K562 (cell line): ENCODE data around the gene ZMYM4. TPM values are rescaled to one million over a fixed set of nuclear protein-coding genes. Genes with fewer than 3 reads are reported as not detected.

Experiments used
- ATAC-seq: fragments of 200-7000 bp; cut with Tn5 transposase; 3 replicates; pipeline ENCODE4 v1.9.1; 2020; ENCODE audit warnings: moderate library complexity
- BruUV-seq: library from RNA; stranded (reverse); fragments of 400-500 nt; replicated peaks from 2 replicates; lab custom pipeline; 2021; lab: Mats Ljungman, UMichigan
- CTCF ChIA-PET: fragments of 300-600 bp; formaldehyde crosslinking; extraction: SDS; loops from one replicate; lab custom pipeline; 2021; ENCODE audit warnings: low intra/inter-chr PET ratio; lab: Yijun Ruan, JAX
- POLR2A ChIA-PET: fragments of 300-600, 350-650 bp; sonication (Branson Sonifier 250); formaldehyde crosslinking; extraction: SDS; loops from one replicate; lab custom pipeline; 2021; ENCODE audit warnings: antibody characterized with exemption, inconsistent platforms; lab: Yijun Ruan, JAX
- DNase-seq, 4 experiments: peaks; one replicate each; pipeline versions ENCODE4 v3.0.0 to v3.0.0-alpha.2; 2011 to 2018; ENCODE audit warnings: low spot score in 3 of 4, mixed read lengths in 3 of 4; ENCODE audit errors: extremely low read depth in 1 of 4
- FAIRE-seq: peaks from 2 replicates; lab custom pipeline; 2011; peaks lifted over from hg19 to GRCh38; lab: Jason Lieb, UNC
- H2AFZ ChIP-seq: 2 replicates; pipeline ENCODE4 v1.6.0; 2011; ENCODE audit warnings: low read depth, low read length, control low read depth, inconsistent platforms
- H3K27ac ChIP-seq: fragments of 200-600 bp; 3 replicates; pipeline ENCODE4 v1.8.0; 2011; ENCODE audit warnings: low read depth, mild to moderate bottlenecking, control low read depth, inconsistent platforms, low read length, moderate library complexity, mixed read lengths; ENCODE audit errors: extremely low read depth
- H3K27me3 ChIP-seq, 2 experiments: fragments of 300-600 bp in 1 of 2; 2 replicates in 1 of 2; 3 replicates in 1 of 2; pipeline versions ENCODE4 v1.6.0 to v1.8.0; 2011; ENCODE audit warnings: inconsistent platforms in 2 of 2, low read length in 2 of 2, mild to moderate bottlenecking in 1 of 2, mixed read lengths in 1 of 2, moderate library complexity in 1 of 2; ENCODE audit not compliant: control insufficient read depth in 2 of 2, insufficient read depth in 2 of 2
- H3K36me3 ChIP-seq: fragments of 300-600 bp; 3 replicates; pipeline ENCODE4 v1.8.0; 2011; ENCODE audit warnings: mild to moderate bottlenecking, low read length, inconsistent platforms; ENCODE audit not compliant: control insufficient read depth, insufficient read depth
- H3K4me1 ChIP-seq, 2 experiments: fragments of 200-600 bp in 1 of 2; replicated peaks in 1 of 2; 2 replicates in 1 of 2; 3 replicates in 1 of 2; pipeline versions ENCODE4 v1.5.1 to v1.8.0; 2011; ENCODE audit warnings: inconsistent platforms in 2 of 2, low read length in 2 of 2, mild to moderate bottlenecking in 1 of 2, mixed read lengths in 1 of 2, moderate library complexity in 1 of 2; ENCODE audit not compliant: control insufficient read depth in 2 of 2, insufficient read depth in 2 of 2
- H3K4me2 ChIP-seq: 2 replicates; pipeline ENCODE4 v1.6.1; 2011; ENCODE audit warnings: low read length, control low read depth, inconsistent platforms, mixed read lengths; ENCODE audit not compliant: insufficient read depth
- H3K4me3 ChIP-seq: fragments of 200-600 bp; sonication (generic), shearing (Covaris generic); 2 replicates; pipeline ENCODE4 v1.5.1; 2016; ENCODE audit warnings: control low read depth, inconsistent platforms
- H3K79me2 ChIP-seq: fragments of 200-600 bp; 3 replicates; pipeline ENCODE4 v1.8.0; 2011; ENCODE audit warnings: low read length, inconsistent platforms; ENCODE audit not compliant: control insufficient read depth, insufficient read depth
- H3K9ac ChIP-seq, 2 experiments: 2 replicates each; pipeline versions ENCODE4 v1.6.0 to v1.6.1; 2011; ENCODE audit warnings: low read depth in 2 of 2, low read length in 2 of 2, control low read depth in 1 of 2, inconsistent platforms in 1 of 2, mild to moderate bottlenecking in 1 of 2, mixed read lengths in 1 of 2; ENCODE audit not compliant: insufficient read depth in 1 of 2
- H3K9me1 ChIP-seq: one replicate; pipeline ENCODE4 v1.6.0; 2011; ENCODE audit warnings: inconsistent platforms, mild to moderate bottlenecking, low read length, moderate library complexity; ENCODE audit not compliant: control insufficient read depth, insufficient read depth
- H3K9me3 ChIP-seq: replicated peaks from 2 replicates; pipeline ENCODE4 v1.5.1; 2011; ENCODE audit warnings: low read depth, low read length, inconsistent platforms; ENCODE audit not compliant: control insufficient read depth, insufficient read depth
- H4K20me1 ChIP-seq: replicated peaks from 2 replicates; pipeline ENCODE4 v1.6.1; 2011; ENCODE audit warnings: low read length, inconsistent platforms, mixed read lengths; ENCODE audit not compliant: control insufficient read depth, insufficient read depth
- CCNT2 ChIP-seq: IDR thresholded peaks from 2 replicates; pipeline ENCODE4 v1.6.1; 2011; ENCODE audit warnings: borderline replicate concordance, low read depth, mild to moderate bottlenecking, moderate library complexity, mixed read lengths, low read length; ENCODE audit not compliant: insufficient read length; ENCODE audit errors: extremely low read depth
- CEBPB ChIP-seq: fragments of 450-650 bp; IDR thresholded peaks from 2 replicates; pipeline ENCODE4 v1.6.1; 2016; ENCODE audit warnings: missing genetic modification characterization, missing compliant biosample characterization
- COPS2 ChIP-seq: fragments of 450-650 bp; conservative IDR thresholded peaks from 2 replicates; pipeline ENCODE4 v1.6.1; 2016; ENCODE audit warnings: mild to moderate bottlenecking, moderate library complexity
- DMBX1 ChIP-seq: fragments of 250-450 bp; sonication (Bioruptor Pico); IDR thresholded peaks from 2 replicates; pipeline ENCODE4 v1.8.0; 2022; ENCODE audit warnings: inconsistent platforms, mild to moderate bottlenecking, moderate library complexity, borderline replicate concordance
- ETV5 ChIP-seq: sonication (generic); formaldehyde crosslinking; IDR thresholded peaks from 2 replicates; pipeline ENCODE4 v1.4.0; 2020; ENCODE audit warnings: low read depth, mild to moderate bottlenecking, missing genetic modification reagents
- FOSL1 ChIP-seq: fragments of 200-800 bp; sonication (Bioruptor generic); conservative IDR thresholded peaks from 2 replicates; pipeline ENCODE4 v1.6.1; 2016; ENCODE audit warnings: missing genetic modification characterization, missing compliant biosample characterization
- HMG20A ChIP-seq: fragments of 450-650 bp; formaldehyde crosslinking; conservative IDR thresholded peaks from 2 replicates; pipeline ENCODE4 v1.4.0; 2020; ENCODE audit warnings: mild to moderate bottlenecking, mixed read lengths
- MYBL2 ChIP-seq, 2 experiments: fragments of 450-650 bp in 1 of 2; sonication (generic) in 1 of 2; formaldehyde crosslinking in 1 of 2; IDR thresholded peaks; 2 replicates each; pipeline versions ENCODE4 v1.6.1 to v1.8.1; 2017 to 2022; ENCODE audit warnings: borderline replicate concordance in 1 of 2, inconsistent platforms in 1 of 2, low read depth in 1 of 2, mild to moderate bottlenecking in 1 of 2, missing genetic modification reagents in 1 of 2, moderate library complexity in 1 of 2
- PHB2 ChIP-seq: fragments of 450-650 bp; IDR thresholded peaks from 2 replicates; pipeline ENCODE4 v1.6.1; 2017; ENCODE audit warnings: low read depth
- POLR3A ChIP-seq: IDR thresholded peaks from 2 replicates; pipeline ENCODE4 v1.6.1; 2011; ENCODE audit warnings: borderline replicate concordance, mild to moderate bottlenecking, moderate library complexity; ENCODE audit not compliant: insufficient read length, insufficient read depth; ENCODE audit errors: extremely low read depth
- RBM39 ChIP-seq: fragments of 200-400 bp; formaldehyde crosslinking; optimal IDR thresholded peaks from 2 replicates; pipeline ENCODE3; 2018; ENCODE audit warnings: low read depth, low read length
- SAP30 ChIP-seq: fragments of 200-600 bp; sonication (generic); IDR thresholded peaks from 2 replicates; pipeline ENCODE4 v1.6.1; 2012; ENCODE audit warnings: borderline replicate concordance, low read depth, mild to moderate bottlenecking, moderate library complexity, low read length, control low read depth, inconsistent platforms; ENCODE audit not compliant: insufficient read depth, poor library complexity, severe bottlenecking
- STAT5B ChIP-seq: fragments of 250-450 bp; sonication (Bioruptor Pico); IDR thresholded peaks from 2 replicates; pipeline ENCODE4 v1.8.0; 2021; ENCODE audit warnings: mild to moderate bottlenecking, inconsistent platforms
- ZC3H11A ChIP-seq: IDR thresholded peaks from 2 replicates; pipeline ENCODE4 v1.6.1; 2012; ENCODE audit warnings: low read depth, low read length, improper control_type of control experiment
- ZNF274 ChIP-seq: IDR thresholded peaks from 2 replicates; pipeline ENCODE4 v1.6.1; 2011; ENCODE audit warnings: low read depth, mild to moderate bottlenecking, low read length, moderate library complexity, borderline replicate concordance
- ZNF384 ChIP-seq: IDR thresholded peaks from 2 replicates; pipeline ENCODE4 v1.6.1; 2012; ENCODE audit warnings: low read depth, low read length, improper control_type of control experiment
- ZNF764 ChIP-seq: fragments of 250-450 bp; sonication (Bioruptor Pico); IDR thresholded peaks from 2 replicates; pipeline ENCODE4 v1.4.0; 2020; ENCODE audit warnings: low read depth, mild to moderate bottlenecking, moderate library complexity
- WGBS: fragments of 100-300 bp; shearing (Covaris generic); methylation state at CpG from one replicate; pipeline ENCODE4 v1.1.6; 2016; ENCODE audit warnings: low coverage, mixed read lengths; ENCODE audit not compliant: insufficient coverage; ENCODE audit errors: missing lambda C conversion rate; 5-methylcytosine and 5-hydroxymethylcytosine counted together
- in situ Hi-C: fragments of 300-500 bp; cut with MboI; formaldehyde crosslinking; loops from 4 replicates; pipeline ENCODE4 v1.15.0; 2018; ENCODE audit warnings: inconsistent platforms, mixed read lengths
- intact Hi-C: fragments of 100-400 bp; cut with micrococcal nuclease; formaldehyde crosslinking; loops from 2 replicates; pipeline ENCODE4 v1.14.2; 2022
- polyA plus RNA-seq, 8 experiments: library from polyadenylated mRNA; depleted of rRNA in 4 of 8; stranded (reverse) in 5 of 8; unstranded in 3 of 8; fragments of >200 nt; fragmentation: Nextera tagmentation in 2 of 8; fragmentation: Illumina TruSeq in 1 of 8; extraction: Ambion mirVana in 2 of 8; extraction: Trizol in 1 of 8; gene quantifications; 2 replicates each; pipeline versions ENCODE4 v1.2.1 to v1.2.3, GENCODE V29; 2011 to 2014; ENCODE audit warnings: inconsistent platforms in 1 of 8, missing spikeins in 1 of 8
- total RNA-seq, 7 experiments: library from RNA; depleted of rRNA in 6 of 7; stranded (reverse); fragments of >200 nt in 6 of 7; fragmentation: Illumina TruSeq in 2 of 7; extraction: Trizol in 2 of 7; gene quantifications; 2 replicates each; pipeline versions ENCODE4 v1.2.1 to v1.2.3, GENCODE V29; 2011 to 2021; ENCODE audit warnings: low replicate concordance in 1 of 7
- TF ChIP-seq, protein P1 (sequence below): fragments of 450-650 bp; formaldehyde crosslinking; conservative IDR thresholded peaks from 2 replicates; pipeline ENCODE4 v1.4.0; 2022; ENCODE audit warnings: mild to moderate bottlenecking, missing genetic modification characterization

The ZMYM4 gene
- total and polyA plus RNA-seq, 9 of the 15 experiments (the other 6 are each of a cell fraction or from before 2014, with no cell fraction given) = 15.2 to 77.2 (median 63.3) TPM

GRCh38 chr1:35398739-35399138, 130.2 kb downstream of the ZMYM4 start:
- Histone ChIP-seq H3K9me3 (no peaks in the 10 kb centered on the region), H4K20me1 (no peaks in the 10 kb centered on the region), H3K9me1 (no peaks in the 10 kb centered on the region), H2AFZ (no peak overlapping the region), H3K36me3 (peaks cover 88% of the 10 kb centered on the region), H3K79me2 (no peaks in the 10 kb centered on the region), H3K27ac (no peak overlapping the region), H3K9ac (no peak overlapping the region), H3K4me3 (no peak overlapping the region), H3K4me1 (no peaks in the 10 kb centered on the region), H3K27me3 (no peaks in the 10 kb centered on the region), H3K4me2 (no peak overlapping the region)
- intact Hi-C loops (no loop called here), in situ Hi-C loops (no loop called here)
- BruUV-seq = no TSS peak
- WGBS = 98% methylated on average over 3 of the region's 3 CpGs
- FAIRE-seq = no peak
- ChIA-PET CTCF (no interaction called here), POLR2A (interaction anchor here (1.0 to 1.8 kb wide), 2 partner anchors 9 to 16 kb away, joined by 3 to 4 read pairs; no protein-coding TSS in a partner anchor)
- no peak for DNase-seq
- no peak for TF ChIP-seq POLR3A
- TF ChIP-seq DMBX1 (CRISPR knock-in tag) = no peak
- no peak for TF ChIP-seq CEBPB (tag)
- no peak for TF ChIP-seq CCNT2
- TF ChIP-seq ZNF764 (CRISPR knock-in tag) = no peak
- no peak for TF ChIP-seq RBM39
- TF ChIP-seq SAP30 = no peak
- no peak for TF ChIP-seq ZC3H11A
- TF ChIP-seq ETV5 = no peak
- TF ChIP-seq, protein P1, sequence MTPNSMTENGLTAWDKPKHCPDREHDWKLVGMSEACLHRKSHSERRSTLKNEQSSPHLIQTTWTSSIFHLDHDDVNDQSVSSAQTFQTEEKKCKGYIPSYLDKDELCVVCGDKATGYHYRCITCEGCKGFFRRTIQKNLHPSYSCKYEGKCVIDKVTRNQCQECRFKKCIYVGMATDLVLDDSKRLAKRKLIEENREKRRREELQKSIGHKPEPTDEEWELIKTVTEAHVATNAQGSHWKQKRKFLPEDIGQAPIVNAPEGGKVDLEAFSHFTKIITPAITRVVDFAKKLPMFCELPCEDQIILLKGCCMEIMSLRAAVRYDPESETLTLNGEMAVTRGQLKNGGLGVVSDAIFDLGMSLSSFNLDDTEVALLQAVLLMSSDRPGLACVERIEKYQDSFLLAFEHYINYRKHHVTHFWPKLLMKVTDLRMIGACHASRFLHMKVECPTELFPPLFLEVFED (CRISPR knock-in tag) = no peak
- TF ChIP-seq FOSL1 (tag) = no peak
- no peak for TF ChIP-seq ZNF274
- TF ChIP-seq MYBL2 (IDR thresholded peaks at IDR 0.05; ENCODE audit: low read depth) = no peak
- no peak for TF ChIP-seq MYBL2 (CRISPR knock-in tag; IDR thresholded peaks at IDR 0.05; ENCODE audit: borderline replicate concordance)
- TF ChIP-seq PHB2 = no peak
- no peak for TF ChIP-seq HMG20A (CRISPR knock-in tag)
- TF ChIP-seq STAT5B (CRISPR knock-in tag) = no peak
- no peak for TF ChIP-seq COPS2
- no peak for TF ChIP-seq ZNF384
- no peak for ATAC-seq
